ENCODE measurements around the gene SEPTIN3.
A peak's percentile ranks its signal among the peaks of the same experiment; 100 is the strongest.

The SEPTIN3 gene

DNA sequence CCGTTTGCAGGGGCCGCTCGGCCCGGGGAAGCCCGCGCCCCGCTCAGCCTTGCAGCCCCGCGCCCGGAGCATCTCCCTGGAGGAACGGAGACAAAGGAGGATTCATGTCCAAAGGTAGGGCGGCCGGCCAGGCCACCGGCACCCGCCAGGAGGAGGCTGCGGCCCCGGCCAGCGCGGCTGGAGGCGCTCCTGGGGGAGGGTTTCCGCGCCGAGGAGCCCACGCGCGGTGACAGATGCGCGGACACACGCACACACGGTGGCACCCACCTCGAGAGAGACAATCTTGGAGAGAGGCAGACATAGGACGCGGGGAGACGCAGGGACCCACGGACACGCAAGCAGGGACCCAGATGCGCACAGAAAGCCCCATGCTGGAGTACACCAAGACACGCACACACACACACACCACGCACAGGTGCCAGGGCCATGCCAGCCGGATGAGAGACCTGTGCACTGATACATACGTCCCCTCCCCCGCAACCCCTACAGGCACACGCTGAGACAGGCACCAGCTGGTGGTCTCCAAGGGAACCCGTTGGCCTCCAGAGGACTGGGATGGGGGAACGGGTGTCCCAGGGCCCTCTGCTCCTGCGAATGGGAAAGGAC lies 7.8 kb downstream of the SEPTIN3 start:
- DNase-seq: no peak

DNA sequence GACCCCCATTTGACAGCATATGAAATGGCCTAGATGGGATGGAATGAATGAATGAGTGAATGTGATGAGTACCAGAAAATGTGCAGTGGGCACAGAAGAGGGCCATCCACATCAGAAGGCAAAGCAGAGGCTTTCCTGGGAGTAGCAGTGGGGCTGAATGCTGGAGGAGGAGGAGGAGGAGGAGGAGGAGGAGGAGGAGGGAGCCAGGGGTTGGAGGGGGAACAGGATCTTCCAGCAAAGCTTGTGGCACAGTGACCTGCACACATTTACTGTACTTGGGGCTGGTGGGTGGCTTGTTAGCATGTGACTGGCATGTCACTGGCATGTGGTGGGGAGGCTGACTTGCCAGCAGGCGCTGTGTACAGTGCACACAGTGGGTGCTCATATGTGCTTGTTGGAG lies 9.5 kb downstream of the SEPTIN3 start:
- no peak for DNase-seq

DNA sequence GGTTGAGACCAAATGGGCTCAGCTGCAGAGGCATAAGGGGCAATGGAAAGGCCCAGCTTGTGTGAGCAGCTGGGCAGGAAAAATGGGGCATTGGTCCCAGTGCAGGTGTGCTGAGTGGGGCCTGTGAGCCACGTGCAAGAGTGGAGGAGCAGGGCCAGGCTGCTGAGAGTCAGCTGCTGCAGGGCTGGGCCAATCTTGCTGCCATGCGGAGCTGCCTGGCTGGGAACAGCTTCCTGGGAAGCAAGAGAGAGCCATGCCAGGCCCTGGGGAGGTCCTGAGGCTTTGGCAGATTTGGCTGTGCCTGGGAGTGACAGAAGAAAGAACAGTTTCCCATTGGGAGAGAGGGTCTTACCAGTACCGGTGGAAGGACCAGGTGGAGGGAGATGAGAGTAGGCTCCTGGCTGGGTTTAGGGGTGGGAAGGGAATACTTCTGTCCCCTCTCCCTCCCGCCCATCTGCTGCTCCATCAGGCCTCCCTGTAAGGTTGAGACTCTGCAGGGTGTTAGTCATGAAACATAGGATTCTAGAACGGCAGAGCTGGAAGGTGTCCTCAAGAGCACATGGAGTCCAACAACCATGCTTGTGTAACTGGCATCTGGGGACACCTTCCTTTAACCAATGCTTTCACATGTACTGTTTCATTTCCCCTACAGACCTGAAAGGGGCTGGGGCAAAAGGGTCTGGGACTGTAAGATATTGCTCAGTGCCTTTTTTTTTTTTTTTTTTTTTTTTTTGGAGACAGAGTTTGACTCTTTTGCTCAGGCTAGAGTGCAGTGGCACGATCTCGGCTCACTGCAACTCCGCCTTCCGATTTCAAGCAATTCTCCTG lies 10.4 kb downstream of the SEPTIN3 start:
- DNase-seq: no peak

DNA sequence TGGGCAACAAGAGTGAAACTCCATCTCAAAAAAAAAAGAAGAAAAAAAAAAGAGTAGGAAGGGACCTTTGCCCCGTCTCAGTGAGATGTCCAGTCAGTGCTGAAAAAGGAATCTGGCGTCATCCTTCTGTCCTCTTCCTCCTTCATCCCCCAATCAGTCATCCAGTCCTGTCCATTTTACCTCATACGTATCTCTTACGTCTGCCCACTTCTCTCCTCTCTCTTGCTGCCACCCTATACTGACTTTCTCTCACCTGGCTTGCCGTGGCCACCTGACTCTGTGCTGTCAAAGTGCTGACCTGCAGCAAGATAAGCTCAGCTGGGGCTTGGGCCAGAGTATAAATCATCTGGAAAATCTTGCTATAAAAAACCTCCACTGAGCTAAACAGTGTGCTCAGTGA lies 13.6 kb downstream of the SEPTIN3 start:
- DNase-seq: no peak

DNA sequence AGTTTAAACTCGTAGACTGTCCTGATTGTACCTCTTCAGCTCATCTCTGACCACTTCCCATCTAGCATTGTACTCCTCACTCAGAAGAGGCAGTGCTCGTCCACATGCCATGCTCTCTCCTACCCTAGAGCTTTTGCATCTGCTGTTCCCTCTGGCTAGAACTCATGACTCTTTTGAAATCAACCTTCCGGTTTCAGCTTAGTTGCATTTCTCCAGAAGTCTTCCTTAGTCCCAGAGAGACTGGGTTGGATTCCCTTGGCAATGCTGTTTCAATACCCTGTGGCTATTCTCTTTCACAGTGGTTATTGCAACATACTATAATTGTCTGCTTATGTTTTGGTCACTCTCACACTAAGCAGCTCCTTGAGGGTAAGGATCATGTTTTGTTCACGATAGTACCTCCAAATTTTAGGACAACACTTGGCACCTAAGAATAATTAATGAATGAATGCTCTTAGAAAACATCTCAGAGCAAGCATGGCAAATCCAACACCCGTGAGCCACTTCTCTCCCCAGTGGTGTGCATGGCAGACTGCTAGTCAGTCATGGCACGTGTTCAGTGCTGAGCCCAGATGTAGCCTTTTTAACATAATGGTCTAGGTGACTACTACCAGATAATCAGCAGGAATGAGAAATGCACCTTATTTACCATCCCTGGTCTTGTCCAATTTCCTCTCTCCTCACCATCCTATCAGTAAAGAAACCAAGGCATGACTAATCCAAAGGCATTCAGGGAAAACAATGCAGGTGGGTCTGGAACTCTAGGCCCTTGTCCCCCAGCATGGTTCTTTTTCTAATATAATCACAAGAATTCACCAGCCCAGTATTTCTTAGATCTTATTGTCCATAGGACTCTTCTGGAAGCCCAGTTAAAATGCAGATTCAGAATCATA lies 14.5 kb downstream of the SEPTIN3 start:
- DNase-seq: no peak

DNA sequence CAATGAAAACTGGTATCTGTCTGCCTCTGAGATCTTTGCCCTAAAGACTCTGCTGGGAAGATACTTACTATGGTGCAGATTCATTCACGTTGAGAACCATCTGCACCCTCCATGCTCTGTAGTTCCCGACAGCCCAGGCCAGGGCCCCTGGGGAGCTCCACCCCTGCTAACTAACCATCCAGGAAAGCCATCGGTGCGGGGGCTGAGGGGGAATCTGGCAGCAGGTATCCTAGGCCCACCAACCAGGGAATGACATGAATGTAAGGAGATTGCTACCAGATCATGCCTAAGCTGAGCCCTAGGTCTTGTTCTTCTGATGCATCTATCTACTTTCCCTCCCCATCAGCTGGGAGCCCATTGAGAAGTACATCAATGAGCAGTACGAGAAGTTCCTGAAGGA lies 18.0 kb downstream of the SEPTIN3 start:
- DNase-seq: peak; percentile 32

DNA sequence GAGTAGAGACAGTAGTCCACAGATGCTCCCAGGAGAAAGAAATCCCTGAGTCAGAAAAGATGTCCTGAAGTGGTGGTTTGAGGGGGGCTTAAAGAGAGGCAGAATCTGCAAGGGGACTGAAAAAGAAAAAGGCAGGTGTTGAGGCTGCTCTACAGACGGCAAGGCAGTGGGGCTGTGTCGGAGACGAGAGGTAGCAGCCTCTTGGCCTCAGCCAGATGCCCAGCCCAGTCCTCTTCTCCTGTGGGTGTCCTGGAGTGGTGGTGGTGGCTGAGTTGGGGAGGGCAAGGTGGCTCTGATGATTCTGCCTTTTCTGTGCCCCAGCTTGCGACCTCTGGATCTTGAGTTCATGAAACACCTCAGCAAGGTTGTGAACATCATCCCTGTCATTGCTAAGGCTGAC lies 20.0 kb downstream of the SEPTIN3 start:
- DNase-seq: peak; percentile 43

DNA sequence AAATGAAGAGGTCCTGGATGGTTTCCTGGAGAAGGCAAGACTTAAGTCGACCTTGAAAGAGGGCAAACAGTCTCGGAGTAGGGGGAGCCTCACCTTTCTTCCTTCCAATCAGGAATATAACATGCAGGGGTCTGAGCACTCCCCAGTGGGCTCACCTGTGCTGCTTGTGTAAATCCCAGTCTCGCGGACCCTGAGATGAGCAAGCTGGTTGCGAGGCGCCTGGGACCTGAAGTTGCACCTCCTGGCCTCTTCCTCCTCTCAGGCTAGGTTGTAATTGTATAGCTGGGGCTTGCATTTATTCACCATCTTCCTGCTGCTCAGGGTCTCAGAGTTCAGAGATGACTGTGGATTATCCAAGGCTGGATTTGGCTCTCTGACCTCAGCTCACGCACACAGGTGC lies 21.9 kb downstream of the SEPTIN3 start:
- DNase-seq: peak; percentile 22

DNA sequence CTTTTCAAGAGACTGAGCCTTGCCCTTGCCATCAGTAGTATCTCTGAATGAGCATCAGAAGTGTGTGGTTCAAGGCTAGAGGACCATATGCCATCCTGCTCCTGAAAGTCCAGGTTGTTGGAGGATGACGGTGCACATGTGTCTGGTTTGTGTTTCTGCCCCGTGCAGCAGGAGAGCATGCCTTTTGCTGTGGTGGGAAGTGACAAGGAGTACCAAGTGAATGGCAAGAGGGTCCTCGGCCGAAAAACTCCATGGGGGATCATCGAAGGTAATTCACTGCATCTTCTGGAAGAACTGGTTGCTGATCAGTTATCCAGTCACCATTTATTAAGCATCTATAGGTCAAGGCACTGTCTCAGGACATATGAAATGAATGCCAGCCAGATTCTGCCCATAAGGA lies 23.3 kb downstream of the SEPTIN3 start:
- DNase-seq: peak; percentile 13

DNA sequence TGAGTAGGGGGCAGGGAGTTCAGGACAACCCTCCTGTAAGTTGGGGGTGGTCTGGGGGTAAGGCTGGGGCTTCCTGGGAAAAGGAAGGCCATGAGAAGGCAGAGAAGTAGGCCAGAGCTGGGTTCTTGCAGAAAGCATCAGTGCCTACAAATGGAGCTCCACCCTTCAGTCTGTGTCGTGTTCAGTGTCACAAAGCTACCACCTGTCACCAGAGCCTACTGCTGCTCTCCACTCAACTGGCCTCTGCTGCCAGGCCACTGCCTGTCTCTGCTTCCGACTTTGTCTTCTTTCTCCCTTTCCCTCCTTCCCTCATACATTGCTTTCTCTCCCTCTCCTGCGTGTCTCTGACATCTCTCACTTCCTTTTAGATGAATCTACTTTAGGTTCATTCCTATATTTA lies 26.0 kb downstream of the SEPTIN3 start:
- peak; percentile 22 for DNase-seq

DNA sequence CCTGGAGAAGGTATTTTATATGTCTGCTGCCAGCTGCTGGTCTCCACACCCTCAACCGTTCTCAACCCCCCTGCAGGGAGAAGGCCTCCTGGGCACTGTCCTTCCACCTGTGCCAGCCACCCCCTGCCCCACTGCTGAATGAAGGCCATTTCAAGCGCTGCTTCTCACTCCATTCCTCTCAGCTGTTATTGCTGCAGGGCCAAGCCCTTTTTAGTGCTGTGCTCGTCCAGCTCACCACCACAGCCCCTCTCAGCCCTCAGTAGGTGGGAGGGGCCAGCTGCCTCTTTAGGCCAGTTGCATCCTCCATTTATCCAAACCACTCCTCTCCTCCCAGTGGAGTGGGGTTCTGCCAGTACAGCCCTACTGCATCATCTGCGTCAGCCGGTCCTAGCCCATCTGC lies 27.6 kb downstream of the SEPTIN3 start:
- DNase-seq: peak; percentile 42

DNA sequence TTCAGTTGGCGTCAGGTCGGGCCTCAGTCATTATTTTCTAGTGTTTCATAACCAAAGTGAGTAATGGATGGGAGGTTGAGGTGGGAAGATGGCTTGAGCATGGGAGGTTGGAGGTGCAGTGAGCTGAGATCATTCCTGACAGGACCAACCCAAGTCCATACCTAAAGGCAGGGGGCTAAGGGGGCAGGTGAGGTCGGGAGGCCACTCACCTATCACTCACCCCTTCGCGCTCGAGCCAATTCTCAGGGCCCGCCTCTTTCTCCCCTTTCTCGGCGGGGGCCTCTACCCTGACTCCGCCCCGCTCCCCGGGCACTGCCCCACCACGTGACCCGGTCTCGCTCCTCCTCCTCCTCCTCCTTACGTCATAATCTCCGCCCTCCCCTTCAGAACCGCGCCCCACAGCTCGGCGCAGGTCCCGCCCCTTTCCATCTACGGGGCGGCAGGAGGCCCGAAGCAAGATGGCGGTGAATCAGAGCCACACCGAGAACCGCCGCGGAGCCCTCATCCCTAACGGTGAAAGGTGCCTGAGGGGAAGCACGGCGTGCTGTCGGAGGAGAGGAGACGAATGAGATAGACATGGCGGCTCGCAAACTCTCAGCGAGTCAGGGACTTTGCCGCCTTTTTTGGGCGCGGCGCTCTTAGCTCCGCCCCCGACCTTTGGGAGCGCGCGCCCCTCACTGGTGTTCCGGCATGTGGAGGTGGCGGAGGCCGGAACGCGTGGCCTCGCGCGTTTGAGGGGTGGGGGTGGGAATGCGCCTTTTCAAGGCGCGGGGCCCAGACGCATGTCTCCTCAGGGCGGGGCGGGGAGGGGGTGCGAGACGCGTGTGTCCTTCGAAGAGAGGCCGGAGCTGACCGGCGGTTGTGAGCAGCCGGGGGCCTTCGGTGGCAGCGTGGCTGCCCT lies 29.4 kb downstream of the SEPTIN3 start, which contains the start of gene WBP2NL:
Gene WBP2NL (plus strand): TSS at position 428 of the 901 bp plus-strand sequence. CDS start 31 bp downstream, at position 459.
- DNase-seq: peak; percentile 32

DNA sequence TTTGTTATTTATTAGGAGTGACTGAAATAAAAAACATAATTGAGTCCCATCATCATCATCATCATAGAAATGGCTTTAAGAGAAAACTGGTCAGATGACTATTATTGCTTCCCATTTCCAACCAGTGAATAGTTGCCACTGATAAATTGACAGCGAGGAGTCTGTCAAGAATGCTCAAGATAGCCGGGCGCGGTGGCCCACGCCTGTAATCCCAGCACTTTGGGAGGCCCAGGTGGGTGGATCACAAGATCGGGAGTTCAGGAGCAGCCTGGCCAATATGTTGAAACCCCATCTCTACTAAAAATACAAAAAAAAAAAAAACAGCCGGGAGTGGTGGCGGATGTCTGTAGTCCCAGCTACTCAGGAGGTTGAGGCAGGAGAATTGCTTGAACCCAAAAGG lies 31.2 kb downstream of the SEPTIN3 start:
- peak; percentile 4 for DNase-seq

DNA sequence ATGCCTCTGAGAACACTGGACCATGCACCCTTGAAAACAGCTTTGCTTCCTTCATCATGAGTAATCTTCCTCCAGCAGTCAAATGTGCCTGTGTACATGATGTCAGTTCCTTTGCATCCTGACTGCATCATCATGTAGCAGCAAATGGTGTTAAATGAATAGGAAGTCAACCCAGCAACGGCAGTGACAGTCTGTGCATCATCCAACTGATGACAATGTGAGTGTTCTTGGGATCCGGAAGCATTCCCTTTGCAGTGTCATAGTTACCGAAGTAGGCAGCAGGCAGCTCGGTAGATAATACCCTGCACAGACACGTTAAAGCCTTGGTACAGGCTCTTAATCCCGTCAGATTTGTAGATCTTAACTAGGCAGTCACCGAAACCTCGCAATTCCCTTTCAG lies 31.9 kb downstream of the SEPTIN3 start:
- peak; percentile 37 for DNase-seq

DNA sequence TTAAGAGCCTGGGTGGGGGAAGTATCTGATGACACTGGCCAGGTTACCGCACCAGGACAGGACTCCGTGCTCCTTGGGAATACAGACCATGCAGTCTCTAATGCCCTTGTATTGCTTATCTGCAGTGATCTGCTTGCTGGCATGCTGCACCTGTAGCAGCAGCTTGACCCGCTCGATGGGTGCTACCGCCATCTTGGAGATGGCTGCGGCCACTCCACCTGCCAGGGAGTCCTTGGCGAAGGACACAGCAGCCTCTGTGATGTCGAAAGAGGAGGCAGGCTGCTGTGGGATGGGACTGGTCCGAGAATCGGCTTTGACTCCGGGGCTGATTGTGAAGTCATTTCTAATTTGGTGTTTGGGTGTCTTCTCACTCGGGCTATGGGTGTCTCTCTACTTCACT lies 32.5 kb downstream of the SEPTIN3 start:
- peak; percentile 40 for DNase-seq

DNA sequence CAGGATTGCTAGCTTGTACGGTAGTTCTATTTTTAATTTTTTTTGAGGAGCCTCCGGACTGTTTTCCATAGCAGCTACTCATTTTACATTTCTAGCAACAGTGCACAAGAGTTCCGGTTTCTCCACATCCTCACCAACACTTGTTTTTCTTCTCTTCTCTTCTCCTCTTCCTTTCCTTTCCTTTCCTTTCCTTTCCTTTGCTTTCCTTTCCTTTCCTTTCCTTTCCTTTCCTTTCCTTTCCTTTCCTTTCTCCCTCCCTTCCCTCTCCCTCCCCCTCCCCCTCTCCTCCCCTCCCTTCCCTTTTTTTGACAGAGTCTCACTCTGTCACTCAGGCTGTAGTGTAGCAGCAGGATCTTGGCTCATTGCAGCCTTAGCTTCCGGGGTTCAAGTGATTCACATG lies 38.7 kb downstream of the SEPTIN3 start:
- no peak for DNase-seq

DNA sequence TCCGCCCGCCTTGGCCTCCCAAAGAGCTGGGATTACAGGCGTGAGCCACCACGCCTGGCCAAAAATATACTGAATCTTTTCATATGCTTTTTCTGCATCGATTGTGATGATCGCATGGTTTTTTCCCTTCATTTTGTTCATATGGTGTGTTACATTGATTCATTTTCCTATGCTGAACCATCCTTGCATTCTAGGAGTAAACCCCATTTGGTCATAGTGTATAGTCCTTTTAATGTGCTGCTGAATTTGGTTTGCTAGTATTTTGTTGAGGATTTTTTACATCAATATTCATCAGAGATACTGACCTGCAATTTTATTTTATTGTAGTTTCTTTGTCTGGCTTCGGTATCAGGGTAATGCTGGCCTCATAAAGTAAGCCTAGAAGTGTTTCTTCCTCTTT lies 41.5 kb downstream of the SEPTIN3 start:
- no peak for DNase-seq

DNA sequence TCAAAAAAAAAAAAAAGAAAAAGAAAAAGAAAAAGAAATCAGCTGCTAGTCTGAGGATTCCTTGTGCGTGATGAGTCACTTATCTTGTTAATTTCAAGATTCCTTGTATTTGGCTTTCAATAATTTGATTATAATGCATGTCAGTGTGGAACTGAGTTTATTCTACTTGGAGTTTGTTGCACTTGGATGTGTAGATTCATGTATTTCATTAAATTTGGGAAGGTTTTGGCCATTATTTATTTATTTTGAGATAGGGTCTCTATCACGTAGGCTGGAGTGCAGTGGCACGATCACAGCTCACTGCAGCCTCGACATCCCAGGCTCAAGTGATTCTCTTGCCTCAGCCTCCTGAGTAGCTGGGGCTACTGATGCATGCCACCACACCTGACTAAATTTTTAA lies 44.1 kb downstream of the SEPTIN3 start:
- DNase-seq: no peak

DNA sequence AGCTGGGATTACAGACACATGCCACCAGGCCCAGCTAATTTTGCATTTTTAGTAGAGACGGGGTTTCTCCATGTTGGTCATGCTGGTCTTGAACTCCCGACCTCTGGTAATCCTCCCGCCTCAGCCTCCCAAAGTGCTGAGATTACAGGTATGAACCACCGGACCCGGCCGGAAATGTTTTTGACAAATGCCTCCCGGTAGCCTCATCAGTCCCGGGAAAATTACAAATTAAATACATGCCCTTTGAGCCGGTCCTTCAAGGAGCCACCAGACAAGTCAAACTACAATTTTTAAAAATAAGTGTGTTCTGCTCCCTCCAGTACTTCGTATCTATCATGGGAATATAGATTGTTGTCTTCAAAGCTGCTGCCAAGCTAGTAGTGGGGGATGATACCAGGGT lies 46.9 kb downstream of the SEPTIN3 start:
- DNase-seq: no peak

DNA sequence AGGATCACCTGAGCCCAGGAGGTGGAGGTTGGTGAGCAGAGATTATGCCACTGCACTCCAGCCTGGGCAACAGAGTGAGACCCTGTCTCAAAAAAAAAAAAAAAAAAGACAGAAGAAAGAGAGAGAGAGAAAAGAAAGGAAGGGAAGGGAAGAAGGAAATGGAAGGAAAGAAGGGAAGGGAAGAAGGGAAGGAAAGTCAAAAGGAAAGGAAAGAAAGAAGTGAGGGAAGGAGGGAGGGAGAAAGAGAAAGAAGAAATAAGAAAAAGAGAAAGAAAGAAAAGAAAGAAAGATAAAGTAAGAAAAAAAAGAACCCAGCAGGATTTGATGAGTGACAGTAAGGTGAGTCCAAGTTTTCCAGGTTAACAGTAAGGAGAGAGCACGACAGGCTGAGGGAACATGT lies 49.0 kb downstream of the SEPTIN3 start:
- DNase-seq: no peak

Data from islet precursor cell (in vitro differentiated cells).